OCI-M2 (cell line): ENCODE measurements around the gene SBK1.

Experiments used
- DNase-seq: peaks from one replicate; lab custom pipeline; 2025; ENCODE audit not compliant: unreplicated experiment; lab: John Stamatoyannopoulos, UW

SBK1 gene

DNA sequence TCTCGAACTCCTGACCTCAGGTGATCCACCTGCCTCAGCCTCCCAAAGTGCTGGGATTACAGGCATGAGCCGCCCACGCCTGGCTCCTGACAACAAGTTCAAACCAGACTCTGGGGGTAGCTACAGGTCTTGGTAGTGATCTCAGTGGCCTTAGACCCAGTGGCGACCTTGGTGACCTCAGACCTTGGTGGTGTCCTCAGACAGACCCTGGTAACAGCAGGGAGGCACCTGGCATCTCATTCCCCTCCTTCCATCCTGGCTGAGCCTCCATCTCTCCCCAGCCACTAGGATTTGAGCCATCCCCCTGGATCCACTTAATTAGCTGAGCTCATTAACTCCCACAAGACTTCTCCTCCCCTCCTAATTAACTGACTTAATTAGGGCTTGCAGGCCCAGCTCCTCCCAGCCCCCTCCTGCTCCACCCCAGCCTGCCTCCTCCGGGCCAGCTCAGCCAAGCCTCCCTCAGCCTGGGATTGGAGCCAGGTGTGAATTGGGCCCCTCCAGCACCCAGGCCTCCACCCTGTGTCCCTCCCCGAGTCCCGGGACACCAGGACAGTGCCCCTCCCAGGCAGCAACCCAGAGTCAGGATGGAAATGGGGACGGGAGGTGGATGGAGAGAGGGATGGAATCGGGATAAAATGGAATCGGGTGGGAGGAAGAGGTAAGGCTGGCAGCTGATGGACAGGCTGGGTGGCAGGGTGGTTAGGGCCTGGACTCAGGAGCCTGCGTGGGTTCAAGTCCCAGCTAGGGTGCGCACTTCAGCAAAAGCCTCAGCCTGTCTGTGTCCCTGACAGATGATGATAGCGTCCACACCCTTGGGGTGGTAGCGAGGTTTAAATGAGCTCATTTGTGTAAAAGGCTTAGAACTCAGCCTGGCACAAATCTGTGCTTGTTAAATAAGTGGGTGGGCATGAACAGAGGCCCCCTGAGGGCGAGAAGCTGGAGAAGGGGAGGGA is 11.2 kb upstream of the SBK1 start:
- DNase-seq, result no peak

DNA sequence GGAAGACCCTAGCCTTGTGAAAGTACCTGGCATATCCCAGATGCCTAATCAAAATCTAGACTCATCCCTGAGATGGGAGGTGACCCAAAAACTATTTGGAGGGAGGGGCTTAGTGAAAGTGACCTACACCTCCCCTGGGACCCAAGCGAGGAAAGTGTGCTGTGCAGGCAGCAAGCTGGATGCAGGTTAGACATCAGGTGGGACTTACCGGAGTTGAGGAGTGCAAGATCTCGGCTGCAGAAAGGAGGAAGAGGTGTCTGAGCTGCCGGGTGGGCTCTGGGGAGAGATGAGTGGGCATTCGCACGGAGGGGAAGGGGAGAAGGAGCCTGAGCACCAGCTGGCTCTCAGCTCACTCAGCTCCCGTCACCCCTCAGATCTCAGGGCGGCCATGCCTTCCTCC is 10.3 kb upstream of the SBK1 start:
- no peak for DNase-seq

- no peak for DNase-seq
Observed at GRCh38 chr16:28283173-28283572, 9.2 kb upstream of the SBK1 start.

DNA sequence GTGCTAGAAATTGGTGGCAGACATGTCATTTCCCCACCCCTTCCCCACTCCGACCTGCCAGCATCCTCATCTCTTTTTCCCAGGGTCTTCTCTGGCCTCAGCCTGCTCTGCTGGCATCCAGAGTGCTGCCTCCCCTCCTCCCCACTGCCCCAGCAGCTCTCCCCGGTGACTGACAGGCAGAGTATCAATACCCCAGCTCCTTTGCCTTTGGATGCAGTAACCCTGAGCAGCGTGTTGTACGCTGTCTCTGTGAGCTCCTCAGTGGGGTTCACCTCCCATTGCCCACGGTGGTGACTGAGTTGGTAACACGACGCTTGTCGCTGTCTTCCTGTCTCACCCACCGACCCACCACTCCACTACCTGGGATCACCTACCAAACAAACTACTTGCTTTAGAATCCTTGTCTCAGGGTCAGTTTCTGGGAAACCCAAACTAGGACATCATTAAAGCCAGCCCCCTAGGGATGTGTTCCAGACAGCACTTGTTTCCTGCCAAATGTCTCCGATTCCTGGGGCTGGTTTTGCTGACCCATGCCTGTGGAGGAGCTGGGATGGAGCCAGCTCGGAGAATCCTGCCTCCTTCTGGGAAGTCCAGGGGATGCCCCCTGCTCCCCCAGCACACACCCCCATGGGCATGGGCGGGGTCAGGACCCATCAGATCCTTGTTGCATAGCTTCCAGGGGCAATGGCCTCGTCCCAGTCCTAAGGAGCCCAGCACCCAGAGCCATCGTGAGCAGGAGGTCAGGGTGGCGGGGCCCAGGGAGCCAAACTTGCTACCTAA is 8.3 kb upstream of the SBK1 start:
- no peak for DNase-seq

DNA sequence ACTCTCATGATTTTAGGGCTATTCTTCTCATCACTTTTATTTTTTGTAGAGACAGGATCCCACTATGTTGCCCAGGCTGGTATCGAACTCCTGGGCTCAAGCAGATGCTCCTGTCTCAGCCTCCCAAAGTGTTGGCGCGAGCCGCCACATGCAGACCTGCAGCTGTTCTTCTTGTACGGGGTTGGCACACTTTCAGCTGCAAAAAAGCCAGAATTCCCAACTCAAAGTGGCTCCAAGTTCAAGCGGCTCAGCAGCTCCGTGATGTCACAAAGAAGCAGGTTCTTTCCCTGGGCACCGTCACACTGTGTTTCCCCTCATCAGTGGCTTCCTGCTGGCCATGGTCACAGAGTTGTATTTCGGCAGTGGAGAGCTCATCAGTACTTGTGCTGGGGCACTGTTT is 6.7 kb upstream of the SBK1 start:
- no peak for DNase-seq

DNA sequence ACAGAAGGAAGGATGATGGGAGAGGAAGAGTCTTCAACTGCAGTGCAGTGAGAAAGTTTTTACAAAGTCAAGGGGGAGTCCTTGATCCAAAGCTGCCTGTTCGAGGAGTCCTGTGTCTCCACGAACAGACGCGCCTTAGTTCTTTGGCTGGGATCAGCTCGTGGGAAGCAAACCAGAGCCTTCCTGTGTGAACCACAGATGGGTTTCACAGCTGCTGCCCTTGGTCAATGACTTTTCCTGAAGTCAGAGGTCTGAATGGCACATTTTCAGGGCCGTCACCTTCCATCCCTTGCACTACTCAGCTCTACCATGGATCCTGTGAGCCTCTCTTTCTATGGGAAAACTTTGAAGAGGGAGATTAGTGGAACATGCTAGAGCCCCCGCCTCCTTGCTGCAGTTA is 4.2 kb upstream of the SBK1 start:
- no peak for DNase-seq

GRCh38 chr16:28289048-28289447 is 3.3 kb upstream of the SBK1 start:
- no peak for DNase-seq

- DNase-seq, result no peak
Observed at GRCh38 chr16:28289939-28290858, 2.1 kb upstream of the SBK1 start.

GRCh38 chr16:28290859-28291254 is 1.5 kb upstream of the SBK1 start:
- no peak for DNase-seq

GRCh38 chr16:28292731-28293600 is 641 bp downstream of the SBK1 start:
- DNase-seq, result no peak

GRCh38 chr16:28293601-28293960 is 1.3 kb downstream of the SBK1 start:
- DNase-seq, result no peak

- DNase-seq, result no peak
Observed at GRCh38 chr16:28294201-28294600, 1.9 kb downstream of the SBK1 start.

GRCh38 chr16:28295276-28295675 is 3.0 kb downstream of the SBK1 start:
- no peak for DNase-seq

DNA sequence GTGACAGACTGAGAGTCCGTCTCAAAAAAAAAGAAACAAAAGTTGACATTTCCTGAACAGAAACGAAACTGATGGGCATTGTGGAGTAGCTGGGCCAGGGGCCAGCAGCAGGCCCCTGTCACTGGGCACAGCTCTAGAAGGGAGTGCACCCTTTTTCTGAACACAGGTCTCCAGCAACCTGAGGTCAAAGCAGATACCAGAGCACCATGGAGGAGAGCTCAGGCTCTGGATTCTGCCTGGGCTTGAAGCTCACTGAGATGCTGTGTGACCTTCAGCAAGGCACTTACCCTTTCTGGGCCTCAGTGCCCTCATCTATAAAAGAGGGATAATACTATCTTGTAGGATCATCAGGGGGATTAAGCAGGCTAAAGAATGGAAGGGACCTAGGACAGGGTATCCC is 5.0 kb downstream of the SBK1 start:
- no peak for DNase-seq

GRCh38 chr16:28297784-28298510 is 5.6 kb downstream of the SBK1 start:
- no peak for DNase-seq

DNA sequence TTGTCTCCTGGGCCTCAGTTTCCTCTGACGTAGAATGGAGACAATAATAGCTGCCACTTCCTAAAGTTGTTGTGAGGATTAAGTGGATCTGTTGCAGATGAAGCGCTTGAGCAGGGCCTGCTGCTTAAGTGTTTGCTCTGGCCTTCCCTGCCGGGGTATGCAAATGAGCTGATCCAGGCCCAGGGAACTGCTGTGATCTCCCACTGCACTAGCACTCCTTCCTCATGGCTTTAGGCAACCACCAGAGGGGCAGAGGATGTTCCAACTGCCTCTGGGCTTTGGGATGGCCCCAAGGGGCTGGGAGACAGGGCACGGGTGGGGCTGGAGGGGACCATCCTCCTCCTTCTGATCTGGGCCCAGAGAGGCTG is 6.2 kb downstream of the SBK1 start:
- DNase-seq, result no peak

GRCh38 chr16:28300327-28300726 is 8.0 kb downstream of the SBK1 start:
- DNase-seq, result no peak

- DNase-seq, result no peak
Observed at GRCh38 chr16:28301154-28301553, 8.8 kb downstream of the SBK1 start.

GRCh38 chr16:28301620-28302019 is 9.3 kb downstream of the SBK1 start:
- no peak for DNase-seq

- DNase-seq, result no peak
Observed at GRCh38 chr16:28303132-28303531, 10.8 kb downstream of the SBK1 start.
